ENCODE measurements around the gene CELSR2.

DNA sequence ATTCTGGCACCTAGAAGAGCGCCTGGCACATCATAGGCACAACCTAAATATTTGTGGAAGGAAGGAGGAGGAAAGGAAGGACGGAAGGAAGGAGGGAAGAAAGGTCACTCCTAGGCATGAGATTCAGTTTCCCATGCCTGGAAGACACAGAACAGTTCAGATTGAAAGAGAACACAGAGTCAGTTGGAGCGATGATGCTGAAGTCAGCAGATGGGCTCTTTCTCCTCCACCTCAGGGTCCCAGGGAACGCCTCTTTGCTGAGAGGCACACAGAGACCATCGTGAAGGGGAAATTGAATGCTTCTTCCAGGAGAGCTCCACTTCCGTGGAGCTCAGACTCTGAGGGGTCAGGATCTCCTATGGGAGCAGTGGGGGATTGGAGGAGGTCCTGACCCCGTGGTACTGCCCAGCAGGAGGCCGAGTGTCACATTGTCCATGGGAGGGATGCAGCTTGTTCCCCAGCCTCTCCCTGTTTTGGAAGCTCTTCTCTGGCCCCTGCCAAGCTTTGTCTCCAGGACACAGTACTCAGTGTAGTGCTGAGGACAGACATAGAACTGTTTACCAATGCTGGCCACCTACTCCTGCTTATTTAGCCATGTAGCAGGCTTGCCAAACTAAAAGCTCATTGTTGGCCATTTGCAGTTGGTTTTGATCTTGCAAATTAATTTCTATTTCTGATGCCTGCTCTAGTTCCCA lies 55.0 kb downstream of the CELSR2 start:
- TF ChIP-seq POLR2AphosphoS5 (IDR thresholded peaks at IDR 0.05; ENCODE audit: low read depth, low read length) (no peak), POLR2A (IDR thresholded peaks at IDR 0.05; ENCODE audit: low read depth, low read length) (no peak), SPI1 (IDR thresholded peaks at IDR 0.05; ENCODE audit: low read depth, low read length) (no peak), TAF1 (IDR thresholded peaks at IDR 0.05; ENCODE audit: low read depth, low read length) (no peak), PAX5 (IDR thresholded peaks at IDR 0.05; ENCODE audit: insufficient read depth, low read length, severe bottlenecking) (no peak), POU2F2 (IDR thresholded peaks at IDR 0.05; ENCODE audit: low read depth, low read length) (no peak)

Data from GM12891 (cell line).